Epithelial cell of umbilical artery (primary cell): ENCODE measurements around the gene LHCGR. TPM values are rescaled to one million over a fixed set of nuclear protein-coding genes. Genes with fewer than 3 reads are reported as not detected.

Experiments
- total RNA-seq: library from RNA; depleted of rRNA; stranded (reverse); fragments of >200 nt; gene quantifications from 2 replicates; pipeline ENCODE4 v1.2.3, GENCODE V29; 2014

Gene LHCGR
- total RNA-seq: not detected in 2 replicates

DNA sequence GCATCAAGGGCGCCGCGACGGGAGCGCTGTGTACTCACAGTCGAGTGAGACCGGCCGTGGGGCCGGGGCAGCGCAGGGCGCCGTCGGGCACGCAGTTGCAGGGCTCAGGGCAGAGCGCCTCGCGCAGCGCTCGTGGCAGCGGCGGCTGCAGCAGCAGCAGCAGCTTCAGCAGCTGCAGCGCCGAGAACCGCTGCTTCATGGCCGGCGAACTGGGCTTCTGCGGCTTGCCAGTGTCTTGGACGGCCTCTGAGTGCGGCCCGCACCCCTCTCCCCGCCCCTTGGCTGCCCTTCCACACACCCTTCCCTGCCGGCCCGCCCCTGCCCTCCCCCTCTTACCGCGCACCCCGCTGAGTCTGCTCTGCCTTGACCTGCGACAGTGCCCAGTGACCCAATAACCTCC is at the start of gene LHCGR:
Gene LHCGR, minus strand, starts transcription at position 252 of the 400 bp plus-strand sequence. Its CDS starts 53 bp downstream, at position 199.

Other genes starting within 250 kb of the LHCGR start
- 11.0 and 12.6 TPM in 2 replicates for gene STON1, start 225.6 kb downstream of the LHCGR start, total RNA-seq
- gene GTF2A1L, start 137.9 kb downstream of the LHCGR start, total RNA-seq: 0.91 and 1.3 TPM in 2 replicates